Erythroblast (primary cell): ENCODE data around the gene OXGR1.

ENCODE experiments used
- GATA1 ChIP-seq: IDR thresholded peaks from 2 replicates; pipeline ENCODE4 v1.6.1; 2011; ENCODE audit warnings: low read depth, mild to moderate bottlenecking, control low read depth, low read length, moderate library complexity
- POLR2A ChIP-seq: IDR thresholded peaks from 2 replicates; pipeline ENCODE4 v1.6.1; 2011; ENCODE audit warnings: mild to moderate bottlenecking, low read length

DNA sequence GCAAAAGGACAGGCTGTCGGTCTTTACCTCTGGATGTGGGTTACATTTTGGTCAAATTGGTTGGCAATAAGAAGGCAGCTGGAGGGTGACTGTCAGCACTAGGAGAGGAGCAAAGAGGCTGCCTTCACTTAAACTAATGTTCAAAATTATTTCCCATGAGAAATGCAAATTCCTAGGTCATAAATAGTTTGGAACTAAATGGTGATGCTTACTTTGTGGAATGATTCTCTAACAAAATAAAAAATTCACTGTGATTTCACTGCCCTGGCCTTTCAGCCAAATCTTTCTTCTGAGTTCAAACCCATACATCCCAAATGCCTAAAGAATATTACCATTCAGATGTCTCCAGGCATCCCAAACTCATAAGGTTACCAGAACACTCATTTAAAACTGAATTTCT lies 25.0 kb upstream of the OXGR1 start:
- no peak for TF ChIP-seq POLR2A
- no peak for TF ChIP-seq GATA1
